ENCODE measurements around the gene TMEM30A.

Gene TMEM30A

GRCh38 chr6:75284632-75285282 is at the start of gene TMEM30A:
TSS of gene TMEM30A (minus strand) at chr6:75284792. CDS start at chr6:75284638, 154 bp downstream.
- DNase-seq (ENCODE audit: low read depth), result peak; percentile 98
- peak within 1 kb of the TSS; percentile 91 for H3K4me3 ChIP-seq (ENCODE audit: low read length)
- no peak for TF ChIP-seq CTCF (conservative IDR thresholded peaks at IDR 0.05; ENCODE audit: low read depth, low read length)

- no peak for DNase-seq (ENCODE audit: low read depth)
- H3K4me3 ChIP-seq (ENCODE audit: low read length), result no peak overlapping the region
- TF ChIP-seq CTCF (conservative IDR thresholded peaks at IDR 0.05; ENCODE audit: low read depth, low read length), result no peak
These were observed 49.1 kb upstream of the TMEM30A start for GRCh38 chr6:75333676-75334200.

GRCh38 chr6:75331151-75331550 is 46.6 kb upstream of the TMEM30A start:
- no peak overlapping the region for H3K4me3 ChIP-seq (ENCODE audit: low read length)
- no peak for TF ChIP-seq CTCF (conservative IDR thresholded peaks at IDR 0.05; ENCODE audit: low read depth, low read length)
- DNase-seq (ENCODE audit: low read depth), result no peak

- H3K4me3 ChIP-seq (ENCODE audit: low read length), result no peak overlapping the region
- DNase-seq (ENCODE audit: low read depth), result no peak
- no peak for TF ChIP-seq CTCF (conservative IDR thresholded peaks at IDR 0.05; ENCODE audit: low read depth, low read length)
These were observed 45.1 kb upstream of the TMEM30A start for GRCh38 chr6:75329703-75330102.

GRCh38 chr6:75327807-75328206 is 43.2 kb upstream of the TMEM30A start:
- DNase-seq (ENCODE audit: low read depth), result no peak
- TF ChIP-seq CTCF (conservative IDR thresholded peaks at IDR 0.05; ENCODE audit: low read depth, low read length), result no peak

GRCh38 chr6:75326557-75327258 is 42.1 kb upstream of the TMEM30A start:
- no peak overlapping the region for H3K4me3 ChIP-seq (ENCODE audit: low read length)
- no peak for DNase-seq (ENCODE audit: low read depth)
- TF ChIP-seq CTCF (conservative IDR thresholded peaks at IDR 0.05; ENCODE audit: low read depth, low read length), result no peak

More at GRCh38 chr6:75327807-75328206, 43.2 kb upstream of the TMEM30A start:
- H3K4me3 ChIP-seq (ENCODE audit: low read length), result no peak overlapping the region

Data from retinal pigment epithelial cell (primary cell).